Stimulated activated CD4-positive, alpha-beta T cell treated with anti-CD3 and anti-CD28 coated beads, Interleukin-15, amount 100 ng/mL, for 1 hour (primary cell): Measurements from ENCODE around the gene CD300C.
"Not testable (repeated sequence)": the region's sequence is repeated elsewhere in the genome, so short reads cannot be mapped to it uniquely, and the experiment has no call there.

Experiments used
- DNase-seq, 2 donors: peaks; one replicate each; pipeline ENCODE4 v3.0.0-alpha.2; 2020; ENCODE audit warnings: low read depth in 1 of 2, low spot score in 1 of 2

The CD300C gene

GRCh38 chr17:74514632-74515334, 31.1 kb downstream of the CD300C start:
- no peak for DNase-seq

DNA sequence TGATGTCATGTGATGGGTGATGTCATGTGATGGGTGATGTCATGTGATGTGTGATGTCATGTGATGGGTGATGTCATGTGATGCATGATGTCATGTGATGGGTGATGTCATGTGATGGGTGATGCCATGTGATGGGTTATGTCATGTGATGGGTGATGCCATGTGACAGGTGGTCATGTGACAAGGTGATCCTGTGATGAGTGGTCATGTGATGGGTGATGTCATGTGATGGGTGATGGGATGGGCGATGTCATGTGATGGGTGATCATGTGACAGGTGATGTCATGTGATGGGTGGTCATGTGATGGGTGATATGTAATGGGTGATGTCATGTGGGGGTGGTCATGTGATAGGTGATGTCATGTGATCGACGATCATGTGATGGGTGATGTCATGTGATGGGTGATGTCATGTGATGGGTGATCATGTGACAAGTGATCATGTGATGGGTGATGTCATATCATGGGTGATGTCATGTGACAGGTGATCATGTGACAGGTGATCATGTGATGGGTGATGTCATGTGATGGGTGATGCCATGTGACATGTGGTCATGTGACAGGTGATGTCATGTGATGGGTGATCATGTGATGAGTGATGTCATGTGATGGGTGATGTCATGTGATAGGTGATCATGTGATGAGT, 31.8 kb downstream of the CD300C start:
- no peak for DNase-seq

GRCh38 chr17:74512624-74513091, 33.3 kb downstream of the CD300C start:
- DNase-seq: no peak

- DNase-seq: no peak
Measured at GRCh38 chr17:74512036-74512435, 33.9 kb downstream of the CD300C start.

DNA sequence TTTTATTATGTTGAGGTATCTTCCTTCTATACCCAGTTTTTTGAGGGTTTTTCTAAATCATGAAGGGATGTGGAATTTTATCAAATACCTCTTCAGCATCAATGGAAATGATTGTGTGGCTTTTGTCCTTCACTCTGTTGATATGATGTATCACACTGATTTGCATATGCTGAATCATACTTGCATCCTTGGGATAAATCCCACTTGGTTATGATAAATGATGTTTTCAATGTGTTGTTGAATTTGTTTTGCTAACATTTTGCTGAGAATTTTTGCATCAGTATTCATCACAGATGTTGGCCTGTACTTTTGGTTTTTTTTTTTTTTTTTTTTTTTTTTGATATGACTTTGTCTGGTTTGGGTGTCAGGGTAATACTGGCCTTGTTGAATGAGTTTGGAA, 37.8 kb downstream of the CD300C start:
- no peak for DNase-seq

- DNase-seq: not testable (repeated sequence)
Measured at GRCh38 chr17:74503949-74504348, 42.0 kb downstream of the CD300C start.

DNA sequence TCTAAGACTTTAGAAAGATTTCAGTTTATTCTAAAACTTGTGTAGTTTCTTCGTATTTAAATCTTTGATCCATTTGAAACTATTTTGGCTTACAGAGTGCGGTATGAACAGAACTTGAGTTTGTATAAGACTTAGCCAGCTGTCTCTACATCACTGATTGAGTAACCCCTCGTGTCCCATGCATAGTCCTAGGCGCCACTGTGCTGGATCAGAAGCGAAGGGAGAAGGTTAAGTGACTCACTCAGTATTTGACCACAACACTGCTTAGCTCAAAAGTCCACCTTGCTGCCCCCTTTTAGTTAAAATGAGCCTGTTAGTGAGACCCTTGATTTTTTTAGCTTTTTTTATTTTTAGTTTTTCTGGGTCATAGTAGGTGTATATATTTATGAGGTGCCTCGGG, 43.1 kb downstream of the CD300C start:
- DNase-seq: no peak

DNA sequence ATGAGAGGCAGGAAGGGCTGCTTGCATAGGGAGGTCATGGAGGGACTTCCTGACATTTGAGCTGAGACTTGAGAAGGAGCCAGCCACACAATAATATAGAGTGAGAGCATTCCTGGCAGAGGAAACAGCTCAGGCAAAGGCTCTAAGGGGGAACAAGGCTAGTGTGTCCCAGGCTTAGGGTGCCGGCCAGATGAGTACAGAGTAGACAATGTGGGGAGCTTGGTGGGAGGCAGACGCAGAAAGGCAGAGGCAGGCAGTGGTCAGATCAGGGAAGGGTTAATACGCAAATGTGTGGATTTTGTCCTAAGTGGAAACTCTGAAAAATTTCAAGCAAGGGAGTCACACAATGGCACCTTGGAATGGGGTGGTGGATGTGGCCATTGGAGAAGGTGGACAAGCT, 45.9 kb downstream of the CD300C start:
- DNase-seq: no peak

DNA sequence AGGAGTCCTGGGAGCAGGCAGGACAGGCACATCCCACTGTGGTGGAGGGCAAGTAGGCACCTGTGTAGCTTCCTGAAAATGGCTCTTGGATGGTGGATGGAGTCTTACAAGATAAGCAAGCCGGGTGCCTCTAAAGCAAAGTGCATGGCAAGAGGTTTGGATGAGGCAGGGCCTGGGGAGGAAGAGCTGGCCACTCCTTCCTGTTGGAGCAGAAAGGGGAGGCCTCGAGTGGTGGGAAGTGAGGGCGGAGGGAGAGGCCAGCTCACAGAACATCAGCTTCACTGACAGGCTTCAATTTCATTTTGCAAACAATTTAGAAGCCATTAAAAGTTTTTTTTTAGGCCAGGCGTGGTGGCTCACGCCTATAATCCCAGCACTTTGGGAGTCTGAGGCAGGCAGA, 48.4 kb downstream of the CD300C start:
- no peak for DNase-seq

- DNase-seq: peak; percentile 32 to 56
Measured at GRCh38 chr17:74493331-74493833, 52.5 kb downstream of the CD300C start.

GRCh38 chr17:74491626-74492025, 54.3 kb downstream of the CD300C start:
- no peak for DNase-seq
